B cell (primary cell): ENCODE measurements around the gene PACRG. TPM values are rescaled to one million over a fixed set of nuclear protein-coding genes. Genes with fewer than 3 reads are reported as not detected.

ENCODE experiments used
- ATAC-seq: fragments of 200-7000 bp; cut with Tn5 transposase; one replicate; pipeline ENCODE4 v1.10.0; 2021; ENCODE audit warnings: low read depth, mild to moderate bottlenecking, moderate number of reproducible peaks, moderate library complexity
- CTCF ChIA-PET: fragments of 350-600 bp; sonication (Branson Sonifier 250); formaldehyde crosslinking; loops from one replicate; lab custom pipeline; 2021; ENCODE audit warnings: antibody characterized with exemption, inconsistent platforms; lab: Charles Lee
- POLR2A ChIA-PET: fragments of 350-600 bp; sonication (Branson Sonifier 250); formaldehyde crosslinking; loops from one replicate; lab custom pipeline; 2021; ENCODE audit warnings: antibody characterized with exemption; lab: Charles Lee
- DNase-seq: peaks from one replicate; pipeline ENCODE4 v3.0.0; 2013
- H2AFZ ChIP-seq: 2 replicates; pipeline ENCODE4 v1.6.1; 2012; ENCODE audit warnings: mild to moderate bottlenecking, low read depth, low read length; ENCODE audit not compliant: insufficient read depth, poor library complexity, severe bottlenecking
- H3K27ac ChIP-seq, 2 donors: 1 replicate in 1 of 2; 2 replicates in 1 of 2; pipeline ENCODE4 v1.5.1; 2012 to 2013; ENCODE audit warnings: low read length in 2 of 2, mild to moderate bottlenecking in 2 of 2, moderate library complexity in 1 of 2
- H3K27me3 ChIP-seq, 4 experiments: fragments of 200-600 bp in 1 of 4; sonication (generic) in 1 of 4; replicated peaks in 1 of 4; 1 replicate in 2 of 4; 2 replicates in 2 of 4; pipeline versions ENCODE4 v1.6.1 to v1.7.0; 2013 to 2016; ENCODE audit warnings: low read length in 3 of 4, mild to moderate bottlenecking in 2 of 4, mixed read lengths in 1 of 4, moderate library complexity in 1 of 4; ENCODE audit not compliant: insufficient read depth in 4 of 4, control insufficient read depth in 3 of 4; ENCODE audit errors: control extremely low read depth in 1 of 4
- H3K36me3 ChIP-seq, 2 experiments: replicated peaks in 1 of 2; 1 replicate in 1 of 2; 2 replicates in 1 of 2; pipeline versions ENCODE4 v1.6.1 to v1.7.1; 2013; ENCODE audit warnings: low read length in 1 of 2; ENCODE audit not compliant: insufficient read depth in 2 of 2, control insufficient read depth in 1 of 2; ENCODE audit errors: control extremely low read depth in 1 of 2, extremely low read depth in 1 of 2
- H3K4me1 ChIP-seq, 2 donors: fragments of 200-600 bp in 1 of 2; sonication (generic) in 1 of 2; 1 replicate in 1 of 2; 2 replicates in 1 of 2; pipeline versions ENCODE4 v1.5.1 to v1.6.1; 2013 to 2017; ENCODE audit warnings: low read length in 2 of 2; ENCODE audit not compliant: control insufficient read depth in 2 of 2, insufficient read depth in 2 of 2
- H3K4me2 ChIP-seq: replicated peaks from 2 replicates; pipeline ENCODE3; 2012; ENCODE audit warnings: mild to moderate bottlenecking, low read depth, low read length; ENCODE audit not compliant: poor library complexity, severe bottlenecking
- H3K4me3 ChIP-seq, 5 experiments: fragments of 200-600 bp in 1 of 5; sonication (generic) in 1 of 5; 1 replicate in 3 of 5; 2 replicates in 2 of 5; pipeline versions ENCODE4 v1.5.1 to v1.7.0; 2011 to 2016; ENCODE audit warnings: low read length in 4 of 5, mild to moderate bottlenecking in 4 of 5, low read depth in 2 of 5, control low read depth in 1 of 5, moderate library complexity in 1 of 5; ENCODE audit not compliant: insufficient read depth in 1 of 5; ENCODE audit errors: control extremely low read depth in 1 of 5, extremely low read depth in 1 of 5
- H3K79me2 ChIP-seq: fragments of 200-600 bp; sonication (generic); one replicate; pipeline ENCODE4 v1.6.0; 2016; ENCODE audit warnings: low read length; ENCODE audit not compliant: control insufficient read depth, insufficient read depth
- H3K9ac ChIP-seq: fragments of 200-600 bp; sonication (generic); 2 replicates; pipeline ENCODE4 v1.6.1; 2017; ENCODE audit warnings: mild to moderate bottlenecking, low read length, moderate library complexity
- H3K9me3 ChIP-seq, 3 donors: one replicate each; pipeline versions ENCODE4 v1.6.1 to v1.7.1; 2013; ENCODE audit warnings: low read length in 2 of 3; ENCODE audit not compliant: control insufficient read depth in 2 of 3, insufficient read depth in 1 of 3; ENCODE audit errors: control extremely low read depth in 1 of 3
- H4K20me1 ChIP-seq: 2 replicates; pipeline ENCODE4 v1.6.0; 2012; ENCODE audit warnings: mild to moderate bottlenecking, low read length; ENCODE audit not compliant: insufficient read depth, control insufficient read depth, poor library complexity, severe bottlenecking
- H3K27ac Mint-ChIP-seq: one replicate; pipeline ENCODE4 v1.8.0; 2021; ENCODE audit warnings: mixed read lengths
- H3K27me3 Mint-ChIP-seq: one replicate; pipeline ENCODE4 v1.8.0; 2021; ENCODE audit warnings: mixed read lengths
- H3K4me1 Mint-ChIP-seq: one replicate; pipeline ENCODE4 v1.8.0; 2021; ENCODE audit warnings: mixed read lengths
- H3K4me3 Mint-ChIP-seq: one replicate; pipeline ENCODE4 v1.8.0; 2021; ENCODE audit warnings: mixed read lengths
- H3K9me3 Mint-ChIP-seq: one replicate; pipeline ENCODE4 v1.8.0; 2022; ENCODE audit warnings: mixed read lengths; ENCODE audit not compliant: insufficient read depth
- CTCF ChIP-seq: fragments of 200-600 bp; IDR thresholded peaks from one replicate; pipeline ENCODE4 v1.8.0; 2022; ENCODE audit warnings: antibody characterized with exemption, mild to moderate bottlenecking
- EZH2 ChIP-seq: IDR thresholded peaks from 2 replicates; pipeline ENCODE4 v1.6.1; 2012; ENCODE audit warnings: borderline replicate concordance, low read depth, mild to moderate bottlenecking, moderate library complexity, low read length; ENCODE audit not compliant: insufficient read depth, poor library complexity, severe bottlenecking
- WGBS: methylation state at CpG from one replicate; pipeline ENCODE4 v1.1.5; 2013; ENCODE audit warnings: missing lambda C conversion rate; ENCODE audit not compliant: insufficient coverage; 5-methylcytosine and 5-hydroxymethylcytosine counted together
- intact Hi-C: fragments of 100-400 bp; cut with micrococcal nuclease; formaldehyde crosslinking; loops from one replicate; pipeline ENCODE4 v1.10.0; 2022
- polyA plus RNA-seq: library from polyadenylated mRNA; depleted of rRNA; stranded (reverse); fragments of >200 nt; gene quantifications from 2 replicates; pipeline ENCODE4 v1.2.3, GENCODE V29; 2012
- total RNA-seq, 2 donors: library from RNA; stranded (reverse); fragments of 120-200 nt in 1 of 2; gene quantifications; 1 replicate in 1 of 2; 2 replicates in 1 of 2; pipeline versions ENCODE4 v1.2.3 to v1.2.4, GENCODE V29; 2013 to 2022

The PACRG gene
- total and polyA plus RNA-seq, 2 donors (not counting 1 experiment from before 2014, with no cell fraction given) = not detected

DNA sequence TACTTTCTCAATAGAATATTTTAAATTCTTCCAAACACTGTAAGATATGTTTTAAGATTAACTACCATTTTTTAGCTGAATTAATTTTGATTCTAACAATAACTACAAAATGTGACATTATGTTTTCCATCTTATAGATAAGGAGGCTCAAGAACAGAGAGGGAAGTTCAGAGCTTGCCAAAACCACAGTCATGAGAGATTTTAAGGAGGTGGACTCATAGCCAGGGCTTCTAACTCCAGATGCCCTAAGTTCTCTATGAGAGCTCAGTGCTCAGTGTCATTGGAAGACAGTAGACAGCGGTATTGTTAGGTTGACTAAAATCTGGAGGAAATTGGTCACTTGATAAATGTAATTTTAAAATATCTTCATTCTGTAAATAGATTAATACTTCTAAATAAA is 144.2 kb downstream of the PACRG start:
- Histone ChIP-seq H3K4me2 (no peak overlapping the region), H3K79me2 (no peaks in the 10 kb centered on the region), H3K27me3 (no peaks in the 10 kb centered on the region), H4K20me1 (no peaks in the 10 kb centered on the region), H3K36me3 (no peaks in the 10 kb centered on the region), H3K27ac (no peak overlapping the region), H3K9ac (no peak overlapping the region), H2AFZ (no peak overlapping the region), H3K4me3 (no peak overlapping the region), H3K9me3 (peaks cover 0 to 6% (median 0%) of the 10 kb centered on the region in 3 donors), H3K4me1 (peaks cover 0 to 2% of the 10 kb centered on the region in 2 donors)
- CTCF ChIA-PET = no interaction called here
- TF ChIP-seq EZH2 = no peak
- no peak for TF ChIP-seq CTCF
- intact Hi-C loops = no loop called here
- ATAC-seq (no peak), DNase-seq (no peak)
- no peaks in the 10 kb centered on the region for H3K27me3 Mint-ChIP-seq
- no peaks in the 10 kb centered on the region for H3K9me3 Mint-ChIP-seq
- H3K27ac Mint-ChIP-seq = no peak overlapping the region
- WGBS = no CpG with 5 or more reads among the region's 1 CpG
- POLR2A ChIA-PET = no interaction called here
- no peak overlapping the region for H3K4me3 Mint-ChIP-seq
- no peaks in the 10 kb centered on the region for H3K4me1 Mint-ChIP-seq

GRCh38 chr6:162873537-162873936 is 145.8 kb downstream of the PACRG start:
- H3K4me3 Mint-ChIP-seq = no peak overlapping the region
- no peaks in the 10 kb centered on the region for H3K27me3 Mint-ChIP-seq
- Histone ChIP-seq H3K27me3 (no peaks in the 10 kb centered on the region), H3K4me3 (no peak overlapping the region), H3K9me3 (peaks cover 0 to 1% (median 0%) of the 10 kb centered on the region in 3 donors), H3K79me2 (no peaks in the 10 kb centered on the region), H3K36me3 (no peaks in the 10 kb centered on the region), H4K20me1 (no peaks in the 10 kb centered on the region), H3K27ac (no peak overlapping the region), H2AFZ (no peak overlapping the region), H3K9ac (no peak overlapping the region), H3K4me2 (no peak overlapping the region), H3K4me1 (no peaks in the 10 kb centered on the region)
- intact Hi-C loops = no loop called here
- WGBS = 100% methylated on average over 2 of the region's 2 CpGs
- ATAC-seq (no peak), DNase-seq (no peak)
- no peaks in the 10 kb centered on the region for H3K4me1 Mint-ChIP-seq
- TF ChIP-seq CTCF (no peak), EZH2 (no peak)
- H3K27ac Mint-ChIP-seq = no peak overlapping the region
- no peaks in the 10 kb centered on the region for H3K9me3 Mint-ChIP-seq
- ChIA-PET POLR2A (no interaction called here), CTCF (no interaction called here)
